H1 (cell line): ENCODE results near the gene CCNG1. TPM values are rescaled to one million over a fixed set of nuclear protein-coding genes. Genes with fewer than 3 reads are reported as not detected.

Source experiments
- CHD7 ChIP-seq: fragments of 300-600 bp; sonication (generic); IDR thresholded peaks from 2 replicates; pipeline ENCODE4 v1.7.1; 2012; ENCODE audit warnings: low read length, moderate library complexity, mild to moderate bottlenecking, inconsistent platforms; ENCODE audit not compliant: insufficient replicate concordance
- KDM1A ChIP-seq: fragments of 200-600, 300-600 bp; sonication (generic); IDR thresholded peaks from 2 replicates; pipeline ENCODE4 v1.7.1; 2016; ENCODE audit warnings: mild to moderate bottlenecking, low read length, borderline replicate concordance
- MAFK ChIP-seq: IDR thresholded peaks from 2 replicates; pipeline ENCODE4 v1.6.1; 2012; ENCODE audit warnings: low read depth, mild to moderate bottlenecking, improper control_type of control experiment, low read length
- RFX5 ChIP-seq: IDR thresholded peaks from 2 replicates; pipeline ENCODE4 v1.6.1; 2011; ENCODE audit warnings: low read depth, low read length, improper control_type of control experiment, borderline replicate concordance
- SIX5 ChIP-seq: IDR thresholded peaks from 2 replicates; pipeline ENCODE4 v1.6.1; 2011; ENCODE audit warnings: mild to moderate bottlenecking, low read depth, low read length
- polyA plus RNA-seq, 7 experiments: library from polyadenylated mRNA; depleted of rRNA in 3 of 7; stranded (reverse) in 5 of 7; unstranded in 2 of 7; fragments of >200 nt in 5 of 7; fragments of 200-250 nt in 2 of 7; gene quantifications; 1 replicate in 5 of 7; 2 replicates in 1 of 7; 4 replicates in 1 of 7; pipeline versions ENCODE4 v1.2.1 to v1.2.3, GENCODE V29; 2011 to 2013; ENCODE audit warnings: missing spikeins in 2 of 7, mixed read lengths in 2 of 7
- total RNA-seq: library from RNA; stranded (reverse); fragmentation: NEBNext Ultra II Directional; extraction: Animal tissue kit (Norgen Biotek cat#: 25700); gene quantifications from 2 replicates; pipeline ENCODE4 v1.2.1, GENCODE V29; 2021

The CCNG1 gene
- total and polyA plus RNA-seq, 2 of the 8 experiments (the other 6 are each of a cell fraction or from before 2014, with no cell fraction given), result 165 to 369 TPM

- TF ChIP-seq CHD7, result no peak
- TF ChIP-seq MAFK, result no peak
- no peak for TF ChIP-seq SIX5
- no peak for TF ChIP-seq RFX5
- TF ChIP-seq KDM1A, result no peak
Measured at GRCh38 chr5:163407034-163407655, 30.2 kb upstream of the CCNG1 start (continued).
